CD4-positive, alpha-beta T cell (primary cell): ENCODE results near the gene ZC3H12D. TPM values are rescaled to one million over a fixed set of nuclear protein-coding genes. Genes with fewer than 3 reads are reported as not detected.
A peak's percentile ranks its signal among the peaks of the same experiment; 100 is the strongest.

Experiments
- ATAC-seq: fragments of 200-7000 bp; cut with Tn5 transposase; one replicate; pipeline ENCODE4 v1.10.0; 2022; ENCODE audit warnings: mild to moderate bottlenecking; ENCODE audit not compliant: poor library complexity
- CTCF ChIA-PET: fragments of 350-600 bp; sonication (Branson Sonifier 250); formaldehyde crosslinking; loops from one replicate; lab custom pipeline; 2021; ENCODE audit warnings: antibody characterized with exemption, inconsistent platforms; lab: Charles Lee
- POLR2A ChIA-PET: fragments of 350-600 bp; sonication (Branson Sonifier 250); formaldehyde crosslinking; loops from one replicate; lab custom pipeline; 2021; ENCODE audit warnings: antibody characterized with exemption, inconsistent platforms; lab: Charles Lee
- DNase-seq, 14 experiments: peaks; one replicate each; pipeline ENCODE4 v3.0.0-alpha.2; 2013 to 2020; ENCODE audit warnings: mixed read lengths in 2 of 14
- H3K27ac ChIP-seq, 2 donors: one replicate each; pipeline versions ENCODE4 v1.5.1 to v1.7.0; 2013; ENCODE audit warnings: low read length in 2 of 2, low read depth in 1 of 2, mild to moderate bottlenecking in 1 of 2
- H3K27me3 ChIP-seq, 2 experiments: 1 replicate in 1 of 2; 2 replicates in 1 of 2; pipeline versions ENCODE4 v1.6.1 to v1.7.0; 2013; ENCODE audit warnings: low read length in 2 of 2, control low read depth in 1 of 2, mild to moderate bottlenecking in 1 of 2, moderate library complexity in 1 of 2; ENCODE audit not compliant: insufficient read depth in 2 of 2, control insufficient read depth in 1 of 2
- H3K36me3 ChIP-seq: one replicate; pipeline ENCODE4 v1.6.1; 2013; ENCODE audit warnings: low read length, control low read depth; ENCODE audit not compliant: insufficient read depth
- H3K4me1 ChIP-seq: one replicate; pipeline ENCODE4 v1.6.1; 2013; ENCODE audit warnings: low read length, control low read depth; ENCODE audit not compliant: insufficient read depth
- H3K4me3 ChIP-seq: one replicate; pipeline ENCODE4 v1.5.1; 2013; ENCODE audit warnings: mild to moderate bottlenecking, low read length, moderate library complexity
- H3K9me3 ChIP-seq, 2 experiments: 1 replicate in 1 of 2; 2 replicates in 1 of 2; pipeline versions ENCODE4 v1.6.1 to v1.7.0; 2013; ENCODE audit warnings: low read length in 2 of 2, mild to moderate bottlenecking in 2 of 2, control low read depth in 1 of 2, moderate library complexity in 1 of 2; ENCODE audit not compliant: control insufficient read depth in 1 of 2, insufficient read depth in 1 of 2
- H3K27ac Mint-ChIP-seq: one replicate; pipeline ENCODE4 v1.8.0; 2020; ENCODE audit warnings: mixed read lengths
- H3K27me3 Mint-ChIP-seq: one replicate; pipeline ENCODE4 v1.8.0; 2021; ENCODE audit warnings: mixed read lengths
- H3K36me3 Mint-ChIP-seq: one replicate; pipeline ENCODE4 v1.8.0; 2021; ENCODE audit warnings: low read depth, mixed read lengths
- H3K4me1 Mint-ChIP-seq: one replicate; pipeline ENCODE4 v1.8.0; 2021; ENCODE audit warnings: low read depth, mixed read lengths
- H3K4me3 Mint-ChIP-seq: one replicate; pipeline ENCODE4 v1.8.0; 2020; ENCODE audit warnings: mild to moderate bottlenecking, mixed read lengths
- H3K9me3 Mint-ChIP-seq: one replicate; pipeline ENCODE4 v1.8.0; 2020; ENCODE audit warnings: mixed read lengths
- intact Hi-C, 2 experiments: fragments of 100-400 bp; cut with DNase I in 1 of 2; cut with micrococcal nuclease in 1 of 2; formaldehyde crosslinking; loops; one replicate each; pipeline versions ENCODE4 v1.15.1 to v1.9.0; 2023 to 2025; cut with DNase I, micrococcal nuclease
- total RNA-seq, 174 experiments: library from RNA in 2 of 174; stranded (reverse) in 2 of 174; gene quantifications; one replicate each; pipeline ENCODE4 v1.2.3 and lab custom pipeline; 2021 to 2026
- TF ChIP-seq, protein P1 (sequence below): fragments of 200-600 bp; IDR thresholded peaks from one replicate; pipeline ENCODE4 v1.8.0; 2022; ENCODE audit warnings: antibody characterized with exemption, mild to moderate bottlenecking

The ZC3H12D gene
- total RNA-seq, 2 experiments from 2014 or later = 70.2 to 71.0 TPM

DNA sequence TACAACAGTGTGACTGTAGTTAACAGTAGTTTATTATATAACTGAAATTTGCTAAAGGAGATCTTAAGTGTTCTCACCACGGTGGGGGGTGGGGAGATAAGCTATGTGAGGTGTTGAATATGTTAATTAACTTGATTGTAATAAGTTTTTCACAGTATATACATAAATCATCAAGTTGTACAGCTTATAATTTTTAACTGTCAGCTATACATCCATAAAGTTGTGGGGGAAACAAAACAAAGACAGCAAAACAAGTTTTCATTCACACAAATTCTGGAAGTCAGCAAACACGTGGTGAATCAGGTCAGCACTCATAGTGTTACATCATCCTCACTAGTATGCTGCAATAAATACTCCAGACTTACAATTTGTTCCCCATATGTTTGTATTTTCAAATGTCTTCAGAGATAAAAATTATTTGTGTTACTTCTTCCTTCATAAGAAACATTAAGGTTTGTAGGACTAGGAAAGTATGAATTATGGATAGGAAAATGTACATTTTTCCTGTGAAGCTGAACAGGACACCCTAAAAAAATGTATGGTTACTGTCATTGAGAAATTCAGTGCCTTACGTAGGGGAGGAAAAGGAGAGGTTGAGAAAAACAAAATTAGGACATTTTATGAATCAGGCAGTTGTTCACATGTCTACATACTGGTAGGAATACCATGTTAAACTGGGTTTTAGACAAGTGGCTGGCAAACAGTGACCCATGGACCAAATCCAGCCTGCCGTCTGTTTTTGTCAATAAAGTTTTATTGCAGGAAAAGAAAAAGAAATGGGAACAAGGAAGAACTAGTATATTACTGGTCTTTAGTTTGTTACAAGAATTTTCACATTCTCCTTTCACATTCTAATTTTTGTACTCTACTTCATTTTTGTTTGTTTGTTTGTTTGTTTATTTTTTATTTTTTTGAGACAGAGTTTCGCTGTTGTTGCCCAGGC is 78.7 kb downstream of the ZC3H12D start:
- H3K9me3 ChIP-seq = no peaks in the 10 kb centered on the region
- ATAC-seq = no peak
- no peak overlapping the region for H3K4me3 ChIP-seq
- Mint-ChIP-seq H3K4me3 (no peak overlapping the region), H3K27ac (peak overlapping the region; percentile 41), H3K27me3 (no peaks in the 10 kb centered on the region), H3K36me3 (peaks cover 76% of the 10 kb centered on the region), H3K9me3 (no peaks in the 10 kb centered on the region), H3K4me1 (peaks cover 6% of the 10 kb centered on the region)
- TF ChIP-seq, protein P1, sequence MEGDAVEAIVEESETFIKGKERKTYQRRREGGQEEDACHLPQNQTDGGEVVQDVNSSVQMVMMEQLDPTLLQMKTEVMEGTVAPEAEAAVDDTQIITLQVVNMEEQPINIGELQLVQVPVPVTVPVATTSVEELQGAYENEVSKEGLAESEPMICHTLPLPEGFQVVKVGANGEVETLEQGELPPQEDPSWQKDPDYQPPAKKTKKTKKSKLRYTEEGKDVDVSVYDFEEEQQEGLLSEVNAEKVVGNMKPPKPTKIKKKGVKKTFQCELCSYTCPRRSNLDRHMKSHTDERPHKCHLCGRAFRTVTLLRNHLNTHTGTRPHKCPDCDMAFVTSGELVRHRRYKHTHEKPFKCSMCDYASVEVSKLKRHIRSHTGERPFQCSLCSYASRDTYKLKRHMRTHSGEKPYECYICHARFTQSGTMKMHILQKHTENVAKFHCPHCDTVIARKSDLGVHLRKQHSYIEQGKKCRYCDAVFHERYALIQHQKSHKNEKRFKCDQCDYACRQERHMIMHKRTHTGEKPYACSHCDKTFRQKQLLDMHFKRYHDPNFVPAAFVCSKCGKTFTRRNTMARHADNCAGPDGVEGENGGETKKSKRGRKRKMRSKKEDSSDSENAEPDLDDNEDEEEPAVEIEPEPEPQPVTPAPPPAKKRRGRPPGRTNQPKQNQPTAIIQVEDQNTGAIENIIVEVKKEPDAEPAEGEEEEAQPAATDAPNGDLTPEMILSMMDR = no peak
- ChIA-PET POLR2A (interaction anchor here (1.7 kb wide), 1 partner anchor 83 kb away, joined by 4 read pairs; no protein-coding TSS in a partner anchor), CTCF (interaction anchor here (1.2 kb wide), 1 partner anchor 26 kb away, joined by 3 read pairs; no protein-coding TSS in a partner anchor)
- H3K4me1 ChIP-seq = no peaks in the 10 kb centered on the region
- H3K36me3 ChIP-seq = peaks cover 67% of the 10 kb centered on the region
- intact Hi-C loops = no loop called here
- H3K27me3 ChIP-seq = no peaks in the 10 kb centered on the region
- no peak overlapping the region for H3K27ac ChIP-seq
- peak in 2 of 14 experiments; percentile 30 to 31 for DNase-seq

DNA sequence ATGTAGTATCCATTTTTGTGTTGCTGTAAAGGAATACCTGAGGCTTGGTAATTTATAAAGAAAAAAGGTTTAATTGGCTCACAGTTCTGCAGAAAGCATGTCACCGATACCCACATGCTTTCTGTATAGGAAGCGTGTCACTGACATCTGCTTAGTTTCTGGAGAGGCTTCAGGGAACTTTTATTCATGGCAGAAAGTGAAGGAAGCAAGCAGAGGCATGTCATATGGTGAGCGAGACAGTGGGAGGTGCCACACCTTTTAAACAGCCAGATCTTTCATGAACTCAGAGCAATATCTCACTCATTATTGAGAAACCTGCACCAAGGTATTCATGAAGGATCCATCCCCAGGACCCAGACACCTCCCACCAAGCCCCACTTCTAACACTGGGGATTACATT is 81.3 kb downstream of the ZC3H12D start:
- DNase-seq (no peak), ATAC-seq (no peak)
- Mint-ChIP-seq H3K4me1 (peaks cover 6% of the 10 kb centered on the region), H3K27me3 (no peaks in the 10 kb centered on the region), H3K4me3 (no peak overlapping the region), H3K27ac (no peak overlapping the region), H3K36me3 (peaks cover 76% of the 10 kb centered on the region), H3K9me3 (no peaks in the 10 kb centered on the region)
- H3K4me3 ChIP-seq = no peak overlapping the region
- intact Hi-C loops = no loop called here
- H3K4me1 ChIP-seq = no peaks in the 10 kb centered on the region
- CTCF ChIA-PET = no interaction called here
- POLR2A ChIA-PET = no interaction called here
- H3K36me3 ChIP-seq = peaks cover 69% of the 10 kb centered on the region
- TF ChIP-seq, protein P1 = no peak
- no peaks in the 10 kb centered on the region for H3K27me3 ChIP-seq
- no peak overlapping the region for H3K27ac ChIP-seq
- H3K9me3 ChIP-seq = no peaks in the 10 kb centered on the region

DNA sequence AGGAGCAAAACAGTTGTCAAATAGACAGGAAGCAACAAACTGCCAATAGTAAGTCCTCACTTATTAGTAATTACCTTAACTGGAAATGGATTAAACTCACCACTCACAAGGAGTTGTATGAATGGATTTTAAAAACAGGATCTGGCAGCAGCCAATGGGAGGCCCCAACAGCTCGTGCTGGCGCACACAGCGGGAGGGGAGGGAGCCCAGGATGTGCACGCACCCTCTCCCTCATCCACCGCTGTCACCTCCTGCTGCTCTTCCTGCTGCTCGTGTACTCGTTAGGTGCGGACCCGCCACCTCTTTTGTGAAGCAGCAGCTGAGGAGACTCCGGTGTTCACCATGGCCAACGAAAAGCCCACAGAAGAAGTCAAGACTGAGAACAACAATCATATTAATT is 84.8 kb downstream of the ZC3H12D start, which contains the start of gene SUMO4:
Gene SUMO4 (plus strand): TSS at position 213 of the 400 bp plus-strand sequence. CDS start 130 bp downstream, at position 343.
- H3K36me3 Mint-ChIP-seq = peaks cover 94% of the 10 kb centered on the region
- H3K9me3 Mint-ChIP-seq = no peaks in the 10 kb centered on the region
- no peak within 1 kb of the TSS for H3K4me3 ChIP-seq
- H3K27me3 Mint-ChIP-seq = no peaks in the 10 kb centered on the region
- TF ChIP-seq, protein P1 = no peak
- peaks cover 20% of the 10 kb centered on the region for H3K4me1 Mint-ChIP-seq
- POLR2A ChIA-PET = no interaction called here
- ATAC-seq (no peak), DNase-seq (no peak)
- H3K27ac Mint-ChIP-seq = no peak within 1 kb of the TSS
- intact Hi-C loops = no loop called here
- no peaks in the 10 kb centered on the region for H3K27me3 ChIP-seq
- no peak within 1 kb of the TSS for H3K27ac ChIP-seq
- no peak within 1 kb of the TSS for H3K4me3 Mint-ChIP-seq
- CTCF ChIA-PET = no interaction called here
- no peaks in the 10 kb centered on the region for H3K9me3 ChIP-seq
- H3K4me1 ChIP-seq = no peaks in the 10 kb centered on the region
- H3K36me3 ChIP-seq = peaks cover 68% of the 10 kb centered on the region
